Sigmoid colon (tissue), 7 donors: ENCODE measurements around the gene FAM149B1. TPM values are rescaled to one million over a fixed set of nuclear protein-coding genes. Genes with fewer than 3 reads are reported as not detected.

Experiments
- DNase-seq: peaks from one replicate; pipeline ENCODE4 v3.0.0-alpha.2; 2019
- H3K27ac ChIP-seq, 4 donors: fragments of 200-600 bp; sonication (generic); one replicate each; pipeline ENCODE4 v1.5.1; 2016 to 2019; ENCODE audit warnings: mild to moderate bottlenecking in 1 of 4
- H3K27me3 ChIP-seq, 3 donors: fragments of 200-600 bp; sonication (generic); one replicate each; pipeline ENCODE4 v1.5.1; 2019; ENCODE audit warnings: mild to moderate bottlenecking in 1 of 3
- H3K36me3 ChIP-seq, 4 donors: fragments of 200-600 bp; sonication (generic); one replicate each; pipeline ENCODE4 v1.5.1; 2016 to 2019
- H3K4me1 ChIP-seq, 4 donors: fragments of 200-600 bp; sonication (generic); one replicate each; pipeline ENCODE4 v1.5.1; 2017 to 2019
- H3K4me3 ChIP-seq, 4 donors: fragments of 200-600 bp; sonication (generic); one replicate each; pipeline ENCODE4 v1.5.1; 2017 to 2019; ENCODE audit warnings: mild to moderate bottlenecking in 2 of 4, moderate library complexity in 1 of 4
- H3K9me3 ChIP-seq, 4 donors: fragments of 200-600 bp in 3 of 4; sonication (generic) in 3 of 4; one replicate each; pipeline versions ENCODE4 v1.5.1 to v1.6.1; 2013 to 2019
- CTCF ChIP-seq, 4 experiments: fragments of 450-650 bp in 3 of 4; fragments of 200-600 bp in 1 of 4; IDR thresholded peaks; one replicate each; pipeline ENCODE4 v1.5.1; 2016 to 2019; ENCODE audit warnings: antibody characterized with exemption in 4 of 4, mild to moderate bottlenecking in 3 of 4, moderate library complexity in 2 of 4
- EP300 ChIP-seq, 4 donors: sonication (generic); formaldehyde crosslinking; IDR thresholded peaks; one replicate each; pipeline ENCODE4 v1.6.1; 2017; ENCODE audit warnings: antibody characterized with exemption in 4 of 4
- POLR2A ChIP-seq, 2 donors: fragments of 450-650 bp; IDR thresholded peaks; one replicate each; pipeline ENCODE4 v1.6.1; 2016; ENCODE audit warnings: antibody characterized with exemption in 2 of 2, mild to moderate bottlenecking in 2 of 2, moderate library complexity in 2 of 2
- POLR2AphosphoS5 ChIP-seq, 4 donors: sonication (generic); formaldehyde crosslinking; IDR thresholded peaks; one replicate each; pipeline ENCODE4 v1.6.1; 2017; ENCODE audit warnings: antibody characterized with exemption in 4 of 4
- WGBS, 2 donors: extraction: QIAGEN DNeasy Blood & Tissue Kit; methylation state at CpG; one replicate each; pipeline ENCODE4 v1.1.7; 2013; 5-methylcytosine and 5-hydroxymethylcytosine counted together
- intact Hi-C: fragments of 100-400 bp; cut with DNase I; formaldehyde crosslinking; loops from one replicate; pipeline ENCODE4 v1.15.1; 2023
- polyA plus RNA-seq, 3 donors: library from polyadenylated mRNA; stranded (reverse); fragments of 200-250 nt; gene quantifications; one replicate each; pipeline ENCODE4 v1.2.3, GENCODE V29; 2013
- total RNA-seq, 4 donors: library from RNA; depleted of rRNA; stranded (reverse); fragments of >200 nt; gene quantifications; one replicate each; pipeline ENCODE4 v1.1.0, GENCODE V29; 2016
- donor health status: healthy with polysubstance abuse.
- donor health status: Bipolar disorder and iron deficiency.
- donor health status: healthy.

The FAM149B1 gene
- total and polyA plus RNA-seq, 7 donors, result 12.1 to 22.7 (median 14.4) TPM

- no peak overlapping the region for H3K27ac ChIP-seq
- DNase-seq, result no peak
- H3K36me3 ChIP-seq, result peaks cover 0 to 100% (median 38%) of the 10 kb centered on the region in 4 donors
- no peak overlapping the region for H3K4me3 ChIP-seq
- TF ChIP-seq POLR2A (IDR thresholded peaks at IDR 0.05) (no peak), EP300 (IDR thresholded peaks at IDR 0.05) (no peak), POLR2AphosphoS5 (IDR thresholded peaks at IDR 0.05) (no peak), CTCF (IDR thresholded peaks at IDR 0.05) (no peak)
- WGBS, 2 donors, result 67 to 79% methylated on average over 2 of the region's 2 CpGs
- intact Hi-C loops, result no loop called here
- no peaks in the 10 kb centered on the region for H3K27me3 ChIP-seq
- no peaks in the 10 kb centered on the region for H3K4me1 ChIP-seq
- no peaks in the 10 kb centered on the region for H3K9me3 ChIP-seq
Observed at GRCh38 chr10:73131301-73131700, 36.6 kb upstream of the FAM149B1 start.

- Histone ChIP-seq H3K27me3 (no peaks in the 10 kb centered on the region), H3K4me1 (no peaks in the 10 kb centered on the region), H3K27ac (no peak overlapping the region), H3K36me3 (peaks cover 5 to 100% (median 40%) of the 10 kb centered on the region in 4 donors), H3K4me3 (no peak overlapping the region), H3K9me3 (no peaks in the 10 kb centered on the region)
- DNase-seq, result no peak
- no peak for TF ChIP-seq POLR2A (IDR thresholded peaks at IDR 0.05)
- TF ChIP-seq CTCF (IDR thresholded peaks at IDR 0.05), result no peak
- TF ChIP-seq POLR2AphosphoS5 (IDR thresholded peaks at IDR 0.05), result no peak
- TF ChIP-seq EP300 (IDR thresholded peaks at IDR 0.05), result no peak
- intact Hi-C loops, result no loop called here
- WGBS, 2 donors, result 99 to 100% methylated on average over 2 of the region's 2 CpGs
Observed at GRCh38 chr10:73131913-73132686, 35.8 kb upstream of the FAM149B1 start.

- H3K9me3 ChIP-seq, result no peaks in the 10 kb centered on the region
- TF ChIP-seq EP300 (IDR thresholded peaks at IDR 0.05) (no peak), CTCF (IDR thresholded peaks at IDR 0.05) (no peak), POLR2AphosphoS5 (IDR thresholded peaks at IDR 0.05) (no peak)
- no peak overlapping the region for H3K27ac ChIP-seq
- 23 to 68% methylated on average over 3 of the region's 3 CpGs for WGBS, 2 donors
- no peaks in the 10 kb centered on the region for H3K27me3 ChIP-seq
- no peak for DNase-seq
- peaks cover 17 to 100% (median 50%) of the 10 kb centered on the region in 4 donors for H3K36me3 ChIP-seq
- no peaks in the 10 kb centered on the region for H3K4me1 ChIP-seq
- intact Hi-C loops, result no loop called here
- no peak overlapping the region for H3K4me3 ChIP-seq
Observed at GRCh38 chr10:73134727-73135126, 33.2 kb upstream of the FAM149B1 start.

GRCh38 chr10:73136627-73137026, 31.3 kb upstream of the FAM149B1 start:
- intact Hi-C loops, result no loop called here
- no peaks in the 10 kb centered on the region for H3K27me3 ChIP-seq
- no peak for TF ChIP-seq POLR2A (IDR thresholded peaks at IDR 0.05)
- no peak for TF ChIP-seq POLR2AphosphoS5 (IDR thresholded peaks at IDR 0.05)
- TF ChIP-seq EP300 (IDR thresholded peaks at IDR 0.05), result no peak
- no peak for TF ChIP-seq CTCF (IDR thresholded peaks at IDR 0.05)
- H3K4me1 ChIP-seq, result no peaks in the 10 kb centered on the region
- WGBS, 2 donors, result 78 to 88% methylated on average over 2 of the region's 2 CpGs
- H3K36me3 ChIP-seq, result peaks cover 18 to 99% (median 49%) of the 10 kb centered on the region in 4 donors
- no peak overlapping the region for H3K4me3 ChIP-seq
- no peaks in the 10 kb centered on the region for H3K9me3 ChIP-seq
- DNase-seq, result no peak
- no peak overlapping the region for H3K27ac ChIP-seq
